Astrocyte (in vitro differentiated cells and primary cell): ENCODE data around the gene SH3BP1.

Source experiments
- EZH2 ChIP-seq: IDR thresholded peaks from 2 replicates; pipeline ENCODE4 v1.6.1; 2012; ENCODE audit warnings: mild to moderate bottlenecking, low read length, inconsistent platforms; ENCODE audit not compliant: insufficient read depth
- TF ChIP-seq, protein P1 (sequence below): IDR thresholded peaks from 2 replicates; pipeline ENCODE4 v1.5.1; 2011; ENCODE audit warnings: low read depth, mild to moderate bottlenecking, inconsistent platforms, low read length, moderate library complexity; ENCODE audit not compliant: insufficient read depth

DNA sequence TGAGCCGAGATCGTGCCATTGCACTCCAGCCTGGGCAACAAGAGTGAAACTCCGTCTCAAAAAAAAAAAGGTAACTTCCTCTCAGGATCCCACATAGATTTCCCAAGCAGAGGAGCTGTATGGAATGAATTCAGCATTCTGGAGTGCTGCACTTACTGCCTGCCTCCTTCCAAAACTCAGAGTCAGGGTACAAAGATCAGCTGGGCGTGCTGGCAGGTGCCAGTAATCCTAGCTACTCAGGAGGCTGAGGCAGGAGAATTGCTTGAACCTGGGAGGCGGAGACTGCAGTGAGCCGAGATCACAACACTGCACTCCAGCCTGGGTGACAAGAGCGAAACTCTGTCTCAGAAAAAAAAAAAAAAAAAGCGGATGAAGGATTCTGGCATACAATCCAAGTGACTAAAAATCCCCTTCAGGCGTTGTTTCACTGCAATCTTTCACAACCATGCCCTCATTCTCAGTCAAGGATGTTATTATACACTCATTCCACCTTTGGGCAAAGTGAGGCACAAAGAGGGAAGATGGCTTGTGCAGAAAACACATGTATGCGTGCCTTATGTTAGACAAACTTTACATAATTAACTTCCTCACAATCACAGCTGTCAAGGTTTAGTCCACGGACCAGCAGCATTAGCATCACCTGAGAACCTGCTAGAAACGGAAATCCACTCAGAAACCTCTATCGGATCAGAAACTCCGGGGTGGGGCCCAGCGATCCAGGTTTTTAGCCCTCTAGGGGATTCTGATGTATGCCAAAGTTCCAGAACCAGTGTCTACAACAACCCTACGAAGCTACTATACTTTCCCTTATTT is 45.5 kb downstream of the SH3BP1 start:
- TF ChIP-seq, protein P1, sequence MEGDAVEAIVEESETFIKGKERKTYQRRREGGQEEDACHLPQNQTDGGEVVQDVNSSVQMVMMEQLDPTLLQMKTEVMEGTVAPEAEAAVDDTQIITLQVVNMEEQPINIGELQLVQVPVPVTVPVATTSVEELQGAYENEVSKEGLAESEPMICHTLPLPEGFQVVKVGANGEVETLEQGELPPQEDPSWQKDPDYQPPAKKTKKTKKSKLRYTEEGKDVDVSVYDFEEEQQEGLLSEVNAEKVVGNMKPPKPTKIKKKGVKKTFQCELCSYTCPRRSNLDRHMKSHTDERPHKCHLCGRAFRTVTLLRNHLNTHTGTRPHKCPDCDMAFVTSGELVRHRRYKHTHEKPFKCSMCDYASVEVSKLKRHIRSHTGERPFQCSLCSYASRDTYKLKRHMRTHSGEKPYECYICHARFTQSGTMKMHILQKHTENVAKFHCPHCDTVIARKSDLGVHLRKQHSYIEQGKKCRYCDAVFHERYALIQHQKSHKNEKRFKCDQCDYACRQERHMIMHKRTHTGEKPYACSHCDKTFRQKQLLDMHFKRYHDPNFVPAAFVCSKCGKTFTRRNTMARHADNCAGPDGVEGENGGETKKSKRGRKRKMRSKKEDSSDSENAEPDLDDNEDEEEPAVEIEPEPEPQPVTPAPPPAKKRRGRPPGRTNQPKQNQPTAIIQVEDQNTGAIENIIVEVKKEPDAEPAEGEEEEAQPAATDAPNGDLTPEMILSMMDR = no peak
- no peak for TF ChIP-seq EZH2
